ENCODE data around the gene LRRC56.
A peak's percentile ranks its signal among the peaks of the same experiment; 100 is the strongest.
"Not testable (repeated sequence)": the region's sequence is repeated elsewhere in the genome, so short reads cannot be mapped to it uniquely, and the experiment has no call there.

The LRRC56 gene

DNA sequence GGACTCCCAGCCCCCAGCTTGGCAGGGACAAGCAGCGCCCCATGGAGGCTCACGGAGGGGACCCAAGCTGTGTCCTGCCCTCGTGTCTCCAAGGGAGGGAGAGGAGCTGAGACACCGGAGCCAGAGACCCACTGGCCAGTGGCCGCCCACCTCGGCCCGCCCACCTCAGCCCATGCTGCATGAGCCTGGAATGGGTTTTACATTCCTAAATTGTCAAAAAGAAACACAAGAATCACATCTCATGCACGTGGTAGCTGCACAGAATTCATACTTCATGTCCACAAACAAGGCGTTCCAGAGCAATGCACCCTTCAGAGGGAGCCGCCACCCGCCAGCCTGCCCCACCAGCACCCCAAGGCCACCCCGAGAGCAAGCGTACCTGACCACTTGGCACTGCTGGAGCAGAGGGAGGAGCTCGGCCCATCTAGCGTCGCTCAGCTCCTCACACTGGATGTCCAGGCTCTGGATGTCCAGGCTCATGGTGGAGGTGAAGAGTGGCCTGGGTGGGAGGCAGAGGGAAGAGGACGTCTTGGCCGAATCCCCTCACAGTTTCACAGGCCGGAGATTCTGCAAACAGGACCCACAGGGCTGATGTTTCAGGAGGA lies 35.5 kb upstream of the LRRC56 start:
- DNase-seq, result no peak

DNA sequence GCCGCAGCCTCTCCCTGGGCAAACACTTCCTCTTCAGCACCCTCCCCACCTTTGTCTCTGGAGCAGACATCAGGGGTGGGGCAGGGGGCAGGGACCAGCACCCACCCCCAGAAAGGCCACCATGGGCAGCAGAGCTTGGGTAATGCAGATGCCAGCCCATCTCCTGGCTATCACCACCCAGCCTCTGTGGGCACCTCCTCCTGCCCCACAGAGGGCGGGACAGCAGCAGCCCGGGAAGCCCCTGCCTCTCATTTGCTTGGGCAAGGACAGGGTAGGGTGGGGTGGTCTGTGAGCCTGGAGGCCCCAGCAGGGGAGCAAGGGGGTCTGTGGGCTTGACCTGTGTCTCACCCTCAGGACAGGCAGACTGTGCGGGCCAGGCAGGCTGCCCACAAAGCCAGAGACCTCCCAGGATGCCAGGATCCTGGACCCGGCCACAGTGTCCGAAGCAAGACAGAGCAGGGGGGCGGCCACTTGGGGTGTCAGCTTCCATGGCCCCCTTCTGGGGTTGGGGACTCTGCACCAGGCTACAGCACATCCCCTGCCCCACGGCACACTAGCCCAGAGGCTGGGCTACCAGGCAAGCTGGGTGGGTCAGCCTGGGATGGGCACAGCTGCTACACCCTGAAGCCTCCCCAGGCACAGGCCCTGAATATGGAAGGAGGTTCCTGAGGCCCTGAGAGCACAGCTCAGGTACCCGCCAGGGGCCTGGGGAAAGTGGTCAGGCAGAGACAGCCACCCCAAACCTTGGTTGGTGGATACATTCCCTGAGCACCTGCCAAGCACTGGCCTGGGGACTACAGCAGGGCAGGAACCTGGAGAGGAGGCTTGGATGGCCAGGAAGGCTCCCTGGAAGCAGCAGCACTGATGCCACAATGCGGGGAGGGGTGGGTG lies 34.8 kb upstream of the LRRC56 start:
- DNase-seq, result no peak

DNA sequence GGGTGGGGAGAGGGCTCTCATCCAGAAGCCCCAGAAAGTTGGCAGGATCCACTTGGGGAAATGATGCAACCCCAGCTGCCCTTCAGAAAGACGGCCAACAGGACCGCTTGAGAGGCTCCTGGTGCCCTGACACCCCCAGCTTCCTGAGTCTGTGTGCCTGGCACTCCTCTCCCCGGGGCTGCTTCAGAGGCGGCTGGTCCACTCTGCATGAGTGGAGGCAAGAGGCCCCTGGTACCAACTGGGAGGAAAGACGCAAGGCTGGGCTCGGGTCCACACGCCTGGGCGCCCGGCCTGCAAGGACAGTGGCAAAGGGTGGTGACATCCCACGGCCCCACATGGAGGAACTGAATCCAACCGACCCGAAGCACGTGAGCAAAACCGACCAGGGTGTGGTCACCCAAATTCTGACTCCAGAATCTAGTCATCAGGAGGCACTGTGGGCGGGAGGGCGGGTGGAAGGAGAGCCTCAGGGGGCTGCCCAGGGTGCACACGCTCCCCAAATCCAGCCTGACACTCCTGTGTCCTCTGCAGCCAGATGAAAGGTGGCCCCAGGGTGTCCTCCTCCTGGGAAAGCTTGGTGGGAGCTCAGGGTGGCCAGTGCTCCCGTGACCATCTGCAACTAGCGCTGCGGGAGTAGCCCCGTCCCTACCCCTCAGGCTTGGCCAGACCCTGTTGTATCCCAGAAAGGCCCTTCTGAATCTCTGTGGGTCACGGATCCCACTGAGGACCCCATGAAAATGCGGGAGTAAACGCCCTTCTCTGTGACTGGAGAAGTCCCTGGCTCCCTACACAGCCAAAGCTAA lies 33.9 kb upstream of the LRRC56 start:
- no peak for DNase-seq

- DNase-seq, result no peak
Measured at GRCh38 chr11:504053-504993, 33.0 kb upstream of the LRRC56 start.

DNA sequence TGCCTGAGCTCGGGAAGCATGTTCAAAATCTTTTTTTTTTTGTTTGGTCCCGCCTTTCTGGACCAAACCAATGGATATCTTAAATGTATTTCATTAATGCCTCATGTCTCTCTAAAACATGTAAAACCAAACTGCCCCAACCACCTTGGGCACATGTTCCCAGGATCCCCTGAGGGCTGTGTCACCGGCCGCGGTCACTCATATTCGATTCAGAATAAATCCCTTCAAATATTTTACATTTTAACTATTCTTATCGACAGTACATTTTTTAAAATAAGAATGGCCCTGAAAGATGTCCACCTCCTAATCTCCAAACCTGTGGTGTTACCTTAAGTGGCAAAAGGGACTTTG lies 32.4 kb upstream of the LRRC56 start:
- DNase-seq, result no peak

DNA sequence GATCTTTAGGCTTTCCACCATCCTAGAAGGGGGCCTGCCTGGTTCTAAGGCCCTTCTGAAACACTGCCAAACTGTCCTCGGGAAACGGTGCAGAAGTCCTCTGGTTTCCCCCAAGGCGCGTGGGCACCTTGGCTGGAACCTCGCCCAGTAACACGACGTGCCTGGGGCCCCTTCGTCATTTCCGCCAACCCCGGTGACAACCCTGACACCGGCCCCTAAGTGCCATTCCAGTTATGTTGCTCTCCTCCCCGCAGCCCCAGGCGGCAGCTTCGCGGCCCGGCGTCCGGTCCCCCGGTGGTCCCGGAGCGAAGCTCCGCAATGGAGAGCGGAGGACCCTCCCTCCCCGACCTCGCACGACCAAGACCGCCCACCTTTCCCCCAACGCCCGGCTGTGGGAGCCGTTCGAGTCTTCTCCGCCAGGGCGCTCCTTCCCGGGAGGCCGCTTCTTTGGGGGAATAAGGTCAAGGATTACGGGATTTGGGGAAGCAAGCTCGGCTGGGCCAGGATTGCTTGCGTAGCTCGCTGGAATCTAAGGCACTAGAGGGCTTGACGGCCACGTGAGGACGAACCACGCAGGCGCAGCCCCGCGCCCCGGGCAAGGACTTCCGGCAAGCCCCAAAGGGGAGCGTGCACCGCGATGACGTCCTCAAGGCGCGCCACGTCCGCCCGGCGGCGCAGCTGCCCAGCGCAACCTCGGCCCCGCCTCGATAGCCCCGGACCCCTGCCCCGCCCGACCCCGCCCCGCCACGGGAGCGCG lies 30.9 kb upstream of the LRRC56 start:
- DNase-seq, result peak; percentile 98

- peak; percentile 99 for DNase-seq
Measured at GRCh38 chr11:506995-507726, 30.2 kb upstream of the LRRC56 start, which contains the start of gene RNH1. Gene RNH1 (minus strand): TSS chr11:507242. CDS start chr11:502162, 5,080 bp downstream.

DNA sequence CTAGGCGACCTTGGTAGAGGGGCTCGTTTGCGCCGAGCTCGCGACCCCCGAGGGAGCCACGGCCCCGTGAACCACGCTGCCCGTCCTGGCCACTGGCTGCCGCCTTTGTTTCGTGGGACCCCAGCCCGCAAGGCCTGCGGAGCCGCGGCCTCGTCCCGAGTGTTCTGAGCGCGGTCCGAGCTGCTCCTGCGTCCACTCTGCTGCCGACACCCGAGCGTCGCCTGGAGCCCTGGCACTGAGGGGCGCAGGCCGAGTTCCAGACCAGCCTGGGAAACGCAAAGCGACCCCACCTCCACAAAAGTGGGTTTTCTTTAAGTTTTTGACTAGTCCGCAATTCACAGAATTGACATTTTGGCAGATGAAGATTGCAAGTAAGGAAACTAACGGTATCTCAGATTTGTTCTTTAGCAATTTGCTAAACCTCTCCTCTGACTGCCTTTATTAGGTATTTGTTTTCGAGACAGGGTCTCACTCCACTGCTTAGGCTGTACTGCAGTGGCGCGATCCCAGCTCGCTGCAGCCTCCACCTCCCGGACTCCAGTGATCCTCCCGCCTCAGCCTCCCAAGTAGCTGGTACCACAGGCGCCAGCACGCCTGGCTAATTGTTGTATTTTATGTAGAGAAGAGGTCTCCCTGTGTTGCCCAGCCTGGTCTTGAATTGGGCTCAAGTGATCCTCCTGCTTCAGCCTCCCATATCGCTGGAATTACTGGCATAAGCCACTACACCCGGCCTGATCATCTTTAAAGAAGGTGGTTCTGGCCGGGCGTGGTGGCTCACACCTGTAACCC lies 29.4 kb upstream of the LRRC56 start:
- DNase-seq, result no peak

- DNase-seq, result no peak
Measured at GRCh38 chr11:508956-509355, 28.4 kb upstream of the LRRC56 start.

- no peak for DNase-seq
Measured at GRCh38 chr11:512761-513595, 24.3 kb upstream of the LRRC56 start.

DNA sequence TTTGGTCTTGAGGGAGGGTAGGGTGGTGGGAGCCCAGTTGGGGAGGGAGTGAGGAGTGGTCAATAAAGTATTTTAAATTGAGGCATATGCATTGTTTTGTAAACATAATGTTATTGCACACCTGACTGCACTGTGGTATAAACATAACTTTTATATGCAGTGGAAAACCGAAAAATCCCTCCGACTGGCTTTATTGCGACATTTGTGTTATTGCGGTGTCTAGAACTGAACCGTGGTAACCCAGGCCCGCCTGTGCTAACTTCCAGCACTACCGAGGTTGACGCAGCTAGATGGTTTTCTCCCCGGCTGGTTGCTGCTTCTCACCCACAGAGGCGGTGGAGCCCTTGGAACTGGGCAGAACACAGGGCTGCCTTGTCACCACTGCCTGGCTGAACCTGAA lies 22.7 kb upstream of the LRRC56 start:
- no peak for DNase-seq

DNA sequence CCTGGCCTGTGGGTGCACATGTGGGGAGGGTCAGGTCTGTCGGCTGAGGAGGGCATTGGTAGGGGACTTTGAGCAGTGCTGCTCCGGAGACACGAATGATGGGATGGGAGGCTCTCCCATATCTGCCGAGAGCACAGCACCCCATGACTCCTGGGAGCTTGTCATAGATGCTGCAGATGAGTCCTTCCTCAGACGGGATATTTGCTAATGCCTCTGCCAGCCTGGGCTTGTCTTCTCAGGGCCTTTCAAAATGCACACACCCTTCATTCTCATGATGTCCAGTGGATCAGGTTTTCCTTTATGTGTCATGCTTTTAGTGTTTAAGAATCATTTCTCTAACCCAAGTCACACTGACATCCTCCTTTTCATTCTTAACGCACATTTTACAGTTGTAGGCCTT lies 22.2 kb upstream of the LRRC56 start:
- DNase-seq, result no peak

DNA sequence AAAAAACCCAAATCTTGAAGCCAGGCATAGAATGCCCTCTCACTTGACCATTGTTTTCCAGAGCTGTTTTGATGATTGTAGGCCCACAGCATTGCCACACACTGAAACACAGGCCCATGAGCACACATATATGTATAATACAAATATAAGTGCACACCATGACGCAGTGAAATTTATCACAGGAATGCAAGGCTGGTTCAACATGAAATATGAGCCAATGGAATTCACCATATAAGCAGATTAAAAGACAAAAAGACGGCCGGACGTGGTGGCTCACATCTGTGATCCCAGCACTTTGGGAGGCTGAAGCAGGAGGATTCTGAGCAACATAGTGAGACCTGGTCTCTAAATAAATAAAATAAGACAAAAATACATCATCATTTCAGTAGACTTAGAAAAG lies 20.9 kb upstream of the LRRC56 start:
- DNase-seq, result no peak

GRCh38 chr11:516918-517685 lies 20.2 kb upstream of the LRRC56 start:
- DNase-seq, result not testable (repeated sequence)

DNA sequence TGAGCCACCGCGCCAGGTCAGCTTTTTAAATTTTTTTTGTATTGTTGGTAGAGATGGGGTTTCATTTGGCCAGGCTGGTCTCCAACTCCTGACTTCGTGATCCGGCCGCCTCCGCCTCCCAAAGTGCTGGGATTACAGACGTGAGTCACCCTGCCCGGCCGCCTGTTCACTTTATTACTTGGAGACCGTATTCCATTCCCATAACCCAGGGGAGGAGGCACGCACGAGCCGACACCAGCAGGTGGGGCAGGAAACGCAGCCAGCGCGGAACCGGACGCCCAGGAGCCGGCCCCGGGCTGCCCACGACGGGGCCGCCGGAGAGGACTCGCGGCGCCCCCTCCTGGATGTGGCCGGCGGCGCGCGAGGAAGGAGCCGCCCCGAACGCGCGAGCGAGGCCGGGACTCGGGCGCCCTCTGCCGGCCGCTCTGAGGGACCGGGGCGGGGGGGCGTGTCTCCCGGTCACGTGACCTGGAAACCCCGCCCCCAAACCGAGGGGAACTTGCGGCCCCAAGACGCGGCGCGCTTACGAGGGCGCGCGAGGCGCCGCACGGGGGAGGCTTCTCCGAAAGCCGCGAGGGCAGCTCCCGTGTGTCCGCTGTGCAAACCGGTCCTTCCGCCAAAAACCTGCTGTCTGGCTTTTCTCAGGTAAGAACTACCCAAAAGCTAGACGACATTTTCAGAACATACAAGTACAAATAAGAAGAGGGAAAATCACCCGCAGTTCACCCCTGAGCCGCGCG lies 18.7 kb upstream of the LRRC56 start:
- peak; percentile 87 for DNase-seq

GRCh38 chr11:520428-521176 lies 16.7 kb upstream of the LRRC56 start:
- peak; percentile 18 for DNase-seq

DNA sequence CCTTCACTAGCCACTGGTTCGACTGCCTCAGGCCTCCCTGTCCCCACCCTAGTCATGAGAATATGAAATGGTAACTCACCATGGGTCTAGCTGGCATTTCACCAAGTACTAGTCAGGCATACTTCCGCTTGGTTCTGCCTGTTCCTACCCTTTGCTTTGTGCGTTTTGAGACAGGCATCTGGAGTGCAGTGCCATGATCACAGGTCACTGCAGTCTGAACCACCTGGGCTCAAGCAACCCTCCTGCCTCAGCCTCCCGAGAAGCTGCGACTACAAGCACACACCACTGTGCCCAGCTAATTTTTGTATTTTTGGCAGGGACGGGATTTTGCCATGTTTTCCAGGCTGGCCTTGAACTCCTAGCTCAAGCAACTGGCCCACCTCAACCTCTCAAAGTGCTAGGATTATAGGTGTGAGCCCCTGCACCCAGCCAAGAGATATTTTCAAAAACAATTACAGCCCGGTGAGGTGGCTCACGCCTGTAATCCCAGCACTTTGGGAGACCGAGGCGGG lies 16.1 kb upstream of the LRRC56 start:
- no peak for DNase-seq
